ENCODE data around the gene SPRED2. TPM values are rescaled to one million over a fixed set of nuclear protein-coding genes. Genes with fewer than 3 reads are reported as not detected.

SPRED2 gene
- total RNA-seq, 1 donor from 2014 or later, result 54.5 TPM

- H3K4me3 Mint-ChIP-seq (ENCODE audit: unreplicated experiment), result peak overlapping the region; percentile 23
- peak overlapping the region; percentile 13 for H3K27ac Mint-ChIP-seq (ENCODE audit: unreplicated experiment)
- peaks cover 40% of the 10 kb centered on the region for H3K4me1 Mint-ChIP-seq (ENCODE audit: low read depth, unreplicated experiment)
- no peak for DNase-seq
- H3K27me3 Mint-ChIP-seq (ENCODE audit: unreplicated experiment), result peaks cover 10% of the 10 kb centered on the region
- TF ChIP-seq CTCF (IDR thresholded peaks at IDR 0.05; ENCODE audit: partially characterized antibody, unreplicated experiment), result no peak
- H3K9me3 Mint-ChIP-seq (ENCODE audit: unreplicated experiment), result peaks cover 19% of the 10 kb centered on the region
- no peaks in the 10 kb centered on the region for H3K36me3 Mint-ChIP-seq (ENCODE audit: unreplicated experiment)
These were observed 4.9 kb downstream of the SPRED2 start for GRCh38 chr2:65427532-65427931.

DNA sequence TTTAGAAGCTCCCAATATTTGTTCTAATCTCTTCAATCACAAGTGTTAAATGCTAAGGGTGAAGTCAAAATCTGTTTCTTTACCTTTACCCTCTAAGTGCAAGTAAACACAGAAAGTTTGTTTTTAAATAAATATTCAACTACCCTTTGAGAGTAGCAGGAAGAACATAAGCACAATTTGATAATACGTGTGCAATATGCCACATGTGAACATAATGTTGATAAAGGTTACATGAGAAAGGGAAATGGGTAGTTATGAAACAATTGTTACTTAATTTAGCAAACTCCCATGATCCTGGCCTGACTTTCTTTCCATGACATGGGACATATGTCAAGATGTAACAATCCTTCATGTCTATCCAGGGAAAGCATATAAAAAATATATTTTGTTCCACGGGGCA lies 7.1 kb downstream of the SPRED2 start:
- no peak for DNase-seq
- Mint-ChIP-seq H3K36me3 (ENCODE audit: unreplicated experiment) (no peaks in the 10 kb centered on the region), H3K4me3 (ENCODE audit: unreplicated experiment) (no peak overlapping the region), H3K9me3 (ENCODE audit: unreplicated experiment) (peaks cover 10% of the 10 kb centered on the region), H3K4me1 (ENCODE audit: low read depth, unreplicated experiment) (peaks cover 51% of the 10 kb centered on the region), H3K27me3 (ENCODE audit: unreplicated experiment) (peaks cover 10% of the 10 kb centered on the region), H3K27ac (ENCODE audit: unreplicated experiment) (no peak overlapping the region)
- TF ChIP-seq CTCF (IDR thresholded peaks at IDR 0.05; ENCODE audit: partially characterized antibody, unreplicated experiment), result no peak

- no peaks in the 10 kb centered on the region for H3K36me3 Mint-ChIP-seq (ENCODE audit: unreplicated experiment)
- H3K9me3 Mint-ChIP-seq (ENCODE audit: unreplicated experiment), result peaks cover 3% of the 10 kb centered on the region
- DNase-seq, result no peak
- no peak overlapping the region for H3K4me3 Mint-ChIP-seq (ENCODE audit: unreplicated experiment)
- no peak for TF ChIP-seq CTCF (IDR thresholded peaks at IDR 0.05; ENCODE audit: partially characterized antibody, unreplicated experiment)
- peaks cover 47% of the 10 kb centered on the region for H3K4me1 Mint-ChIP-seq (ENCODE audit: low read depth, unreplicated experiment)
- no peak overlapping the region for H3K27ac Mint-ChIP-seq (ENCODE audit: unreplicated experiment)
- peaks cover 3% of the 10 kb centered on the region for H3K27me3 Mint-ChIP-seq (ENCODE audit: unreplicated experiment)
These were observed 8.0 kb downstream of the SPRED2 start for GRCh38 chr2:65424391-65424790.

DNA sequence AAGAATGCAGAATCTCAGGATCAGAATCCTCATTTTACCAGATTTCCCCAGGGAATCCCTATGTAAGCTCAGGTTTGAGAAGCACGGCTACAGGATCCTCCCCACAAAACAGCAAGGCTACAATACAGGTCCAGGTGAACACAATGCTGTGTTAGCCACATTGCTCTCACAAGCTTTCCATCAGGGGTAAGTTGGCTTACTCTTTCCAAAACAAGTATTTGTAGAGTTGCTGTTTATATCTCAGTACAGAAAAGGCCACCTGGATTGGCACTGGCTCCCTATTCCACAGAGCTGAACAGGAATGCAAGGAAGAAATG lies 11.0 kb downstream of the SPRED2 start:
- Mint-ChIP-seq H3K27me3 (ENCODE audit: unreplicated experiment) (no peaks in the 10 kb centered on the region), H3K4me3 (ENCODE audit: unreplicated experiment) (no peak overlapping the region), H3K36me3 (ENCODE audit: unreplicated experiment) (no peaks in the 10 kb centered on the region), H3K27ac (ENCODE audit: unreplicated experiment) (no peak overlapping the region), H3K4me1 (ENCODE audit: low read depth, unreplicated experiment) (peaks cover 40% of the 10 kb centered on the region), H3K9me3 (ENCODE audit: unreplicated experiment) (no peaks in the 10 kb centered on the region)
- TF ChIP-seq CTCF (IDR thresholded peaks at IDR 0.05; ENCODE audit: partially characterized antibody, unreplicated experiment), result no peak
- no peak for DNase-seq

GRCh38 chr2:65420712-65421431 lies 11.5 kb downstream of the SPRED2 start:
- Mint-ChIP-seq H3K4me1 (ENCODE audit: low read depth, unreplicated experiment) (peaks cover 39% of the 10 kb centered on the region), H3K27ac (ENCODE audit: unreplicated experiment) (no peak overlapping the region), H3K4me3 (ENCODE audit: unreplicated experiment) (no peak overlapping the region), H3K9me3 (ENCODE audit: unreplicated experiment) (no peaks in the 10 kb centered on the region), H3K36me3 (ENCODE audit: unreplicated experiment) (no peaks in the 10 kb centered on the region), H3K27me3 (ENCODE audit: unreplicated experiment) (no peaks in the 10 kb centered on the region)
- no peak for TF ChIP-seq CTCF (IDR thresholded peaks at IDR 0.05; ENCODE audit: partially characterized antibody, unreplicated experiment)
- no peak for DNase-seq

All from glutamatergic neuron (in vitro differentiated cells).